ENCODE measurements around the gene ENPP5.

DNA sequence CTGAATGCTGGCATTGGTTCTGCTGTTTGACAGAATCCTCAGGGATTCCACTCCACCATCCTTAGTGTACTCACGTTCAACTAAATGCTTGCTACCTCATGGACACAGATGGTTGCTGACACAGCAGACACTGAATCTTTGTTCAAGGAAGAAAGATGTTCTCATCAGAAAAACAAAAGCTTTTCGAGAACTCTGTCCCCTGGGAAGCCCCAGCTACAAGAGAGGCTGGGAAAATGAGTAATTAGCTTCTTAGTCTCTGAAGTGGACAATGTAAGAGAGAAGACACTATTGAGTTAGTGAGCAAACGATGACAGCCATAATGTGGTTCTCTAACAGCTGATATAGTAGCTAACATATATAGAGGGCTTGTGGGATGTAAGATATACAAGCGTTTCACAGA is 30.9 kb upstream of the ENPP5 start:
- TF ChIP-seq, protein P1, sequence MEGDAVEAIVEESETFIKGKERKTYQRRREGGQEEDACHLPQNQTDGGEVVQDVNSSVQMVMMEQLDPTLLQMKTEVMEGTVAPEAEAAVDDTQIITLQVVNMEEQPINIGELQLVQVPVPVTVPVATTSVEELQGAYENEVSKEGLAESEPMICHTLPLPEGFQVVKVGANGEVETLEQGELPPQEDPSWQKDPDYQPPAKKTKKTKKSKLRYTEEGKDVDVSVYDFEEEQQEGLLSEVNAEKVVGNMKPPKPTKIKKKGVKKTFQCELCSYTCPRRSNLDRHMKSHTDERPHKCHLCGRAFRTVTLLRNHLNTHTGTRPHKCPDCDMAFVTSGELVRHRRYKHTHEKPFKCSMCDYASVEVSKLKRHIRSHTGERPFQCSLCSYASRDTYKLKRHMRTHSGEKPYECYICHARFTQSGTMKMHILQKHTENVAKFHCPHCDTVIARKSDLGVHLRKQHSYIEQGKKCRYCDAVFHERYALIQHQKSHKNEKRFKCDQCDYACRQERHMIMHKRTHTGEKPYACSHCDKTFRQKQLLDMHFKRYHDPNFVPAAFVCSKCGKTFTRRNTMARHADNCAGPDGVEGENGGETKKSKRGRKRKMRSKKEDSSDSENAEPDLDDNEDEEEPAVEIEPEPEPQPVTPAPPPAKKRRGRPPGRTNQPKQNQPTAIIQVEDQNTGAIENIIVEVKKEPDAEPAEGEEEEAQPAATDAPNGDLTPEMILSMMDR (conservative IDR thresholded peaks at IDR 0.05; ENCODE audit: low read depth, low read length) = no peak
- TF ChIP-seq SMC3 (IDR thresholded peaks at IDR 0.05; ENCODE audit: low read depth, low read length) (no peak), POLR2A (IDR thresholded peaks at IDR 0.05; ENCODE audit: low read depth, low read length) (no peak)
- TF ChIP-seq, protein P2, sequence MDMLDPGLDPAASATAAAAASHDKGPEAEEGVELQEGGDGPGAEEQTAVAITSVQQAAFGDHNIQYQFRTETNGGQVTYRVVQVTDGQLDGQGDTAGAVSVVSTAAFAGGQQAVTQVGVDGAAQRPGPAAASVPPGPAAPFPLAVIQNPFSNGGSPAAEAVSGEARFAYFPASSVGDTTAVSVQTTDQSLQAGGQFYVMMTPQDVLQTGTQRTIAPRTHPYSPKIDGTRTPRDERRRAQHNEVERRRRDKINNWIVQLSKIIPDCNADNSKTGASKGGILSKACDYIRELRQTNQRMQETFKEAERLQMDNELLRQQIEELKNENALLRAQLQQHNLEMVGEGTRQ (IDR thresholded peaks at IDR 0.05; ENCODE audit: low read depth, low read length) = no peak
